ENCODE results near the gene TMEM234. TPM values are rescaled to one million over a fixed set of nuclear protein-coding genes. Genes with fewer than 3 reads are reported as not detected.

TMEM234 gene
- total RNA-seq, 1 experiment from 2014 or later: 12.2 TPM

GRCh38 chr1:32215629-32216480, 6.3 kb downstream of the TMEM234 start:
- no peaks in the 10 kb centered on the region for H3K9me3 ChIP-seq
- no peaks in the 10 kb centered on the region for H3K27me3 ChIP-seq
- DNase-seq: peak; percentile 56
- H3K4me3 ChIP-seq: no peak overlapping the region
- H3K36me3 ChIP-seq: peaks cover 24% of the 10 kb centered on the region

GRCh38 chr1:32208891-32209328, 13.2 kb downstream of the TMEM234 start, which contains the start of gene DCDC2B:
TSS of gene DCDC2B (plus strand) at chr1:32209089. CDS start at chr1:32209094, 5 bp downstream.
- Histone ChIP-seq H3K4me3 (no peak within 1 kb of the TSS), H3K9me3 (no peaks in the 10 kb centered on the region), H3K27me3 (no peaks in the 10 kb centered on the region), H3K36me3 (no peaks in the 10 kb centered on the region)
- DNase-seq: peak; percentile 47

- no peak for DNase-seq
- Histone ChIP-seq H3K36me3 (no peaks in the 10 kb centered on the region), H3K27me3 (no peaks in the 10 kb centered on the region), H3K4me3 (no peak overlapping the region), H3K9me3 (no peaks in the 10 kb centered on the region)
Observed at GRCh38 chr1:32208469-32208868, 13.7 kb downstream of the TMEM234 start.

GRCh38 chr1:32205401-32206370, 16.5 kb downstream of the TMEM234 start, which contains the start of gene IQCC:
TSS of gene IQCC (plus strand) at chr1:32205671. CDS start at chr1:32205682, 11 bp downstream.
- H3K36me3 ChIP-seq: no peaks in the 10 kb centered on the region
- H3K9me3 ChIP-seq: no peaks in the 10 kb centered on the region
- no peaks in the 10 kb centered on the region for H3K27me3 ChIP-seq
- H3K4me3 ChIP-seq: peak within 1 kb of the TSS; percentile 78
- peak; percentile 84 for DNase-seq

GRCh38 chr1:32204943-32205361, 17.2 kb downstream of the TMEM234 start:
- H3K9me3 ChIP-seq: no peaks in the 10 kb centered on the region
- H3K4me3 ChIP-seq: peak overlapping the region; percentile 78
- no peaks in the 10 kb centered on the region for H3K27me3 ChIP-seq
- no peaks in the 10 kb centered on the region for H3K36me3 ChIP-seq
- no peak for DNase-seq

- Histone ChIP-seq H3K9me3 (no peaks in the 10 kb centered on the region), H3K27me3 (no peaks in the 10 kb centered on the region), H3K4me3 (no peak overlapping the region; the same call in 1 of the 2 replicates), H3K36me3 (peaks cover 17% of the 10 kb centered on the region)
- DNase-seq: no peak
Observed at GRCh38 chr1:32201011-32201855, 20.9 kb downstream of the TMEM234 start.

- Histone ChIP-seq H3K9me3 (no peaks in the 10 kb centered on the region), H3K27me3 (no peaks in the 10 kb centered on the region), H3K4me3 (peak within 1 kb of the TSS; percentile 48), H3K36me3 (peaks cover 23% of the 10 kb centered on the region)
- DNase-seq: peak; percentile 42
Observed at GRCh38 chr1:32200226-32201010, 21.7 kb downstream of the TMEM234 start, which contains the start of gene CCDC28B. TSS of gene CCDC28B (plus strand) at chr1:32200595. CDS start at chr1:32201936, 1,341 bp downstream.

- DNase-seq: peak; percentile 54
- no peaks in the 10 kb centered on the region for H3K9me3 ChIP-seq
- peak overlapping the region; percentile 48; the same call in 1 of the 2 replicates for H3K4me3 ChIP-seq
- peaks cover 30% of the 10 kb centered on the region for H3K36me3 ChIP-seq
- H3K27me3 ChIP-seq: no peaks in the 10 kb centered on the region
Observed at GRCh38 chr1:32199717-32200072, 22.5 kb downstream of the TMEM234 start.

GRCh38 chr1:32199043-32199716, 23.0 kb downstream of the TMEM234 start:
- H3K9me3 ChIP-seq: no peaks in the 10 kb centered on the region
- H3K27me3 ChIP-seq: no peaks in the 10 kb centered on the region
- H3K36me3 ChIP-seq: peaks cover 35% of the 10 kb centered on the region
- no peak for DNase-seq
- H3K4me3 ChIP-seq: no peak overlapping the region

GRCh38 chr1:32198237-32199042, 23.7 kb downstream of the TMEM234 start:
- no peak for DNase-seq
- Histone ChIP-seq H3K27me3 (no peaks in the 10 kb centered on the region), H3K9me3 (no peaks in the 10 kb centered on the region)

GRCh38 chr1:32197837-32198236, 24.3 kb downstream of the TMEM234 start:
- H3K27me3 ChIP-seq: no peaks in the 10 kb centered on the region
- no peaks in the 10 kb centered on the region for H3K9me3 ChIP-seq
- peaks cover 48% of the 10 kb centered on the region for H3K36me3 ChIP-seq
- H3K4me3 ChIP-seq: no peak overlapping the region
- no peak for DNase-seq

More at GRCh38 chr1:32198237-32199042, 23.7 kb downstream of the TMEM234 start:
- Histone ChIP-seq H3K36me3 (peaks cover 42% of the 10 kb centered on the region), H3K4me3 (no peak overlapping the region)

GRCh38 chr1:32197074-32197473, 25.1 kb downstream of the TMEM234 start:
- Histone ChIP-seq H3K9me3 (no peaks in the 10 kb centered on the region), H3K4me3 (no peak overlapping the region), H3K36me3 (peaks cover 56% of the 10 kb centered on the region), H3K27me3 (no peaks in the 10 kb centered on the region)
- no peak for DNase-seq

GRCh38 chr1:32195972-32196823, 26.0 kb downstream of the TMEM234 start:
- Histone ChIP-seq H3K9me3 (no peaks in the 10 kb centered on the region), H3K27me3 (no peaks in the 10 kb centered on the region), H3K36me3 (peaks cover 65% of the 10 kb centered on the region), H3K4me3 (no peak overlapping the region)
- DNase-seq: peak; percentile 23
